HFFc6 (cell line): Measurements from ENCODE around the gene RPL28. TPM values are rescaled to one million over a fixed set of nuclear protein-coding genes. Genes with fewer than 3 reads are reported as not detected.
A peak's percentile ranks its signal among the peaks of the same experiment; 100 is the strongest.

Experiments used
- DNase-seq: peaks from one replicate; pipeline ENCODE4 v3.0.0-alpha.2; 2018
- H3K27ac Mint-ChIP-seq: 2 replicates; pipeline ENCODE4 v1.8.0; 2020; ENCODE audit warnings: mild to moderate bottlenecking, mixed read lengths
- H3K27me3 Mint-ChIP-seq: 2 replicates; pipeline ENCODE4 v1.8.0; 2021; ENCODE audit warnings: mild to moderate bottlenecking, moderate library complexity, mixed read lengths; ENCODE audit not compliant: insufficient read depth
- H3K36me3 Mint-ChIP-seq: 2 replicates; pipeline ENCODE4 v1.8.0; 2021; ENCODE audit warnings: low read depth, mixed read lengths
- H3K4me1 Mint-ChIP-seq: 2 replicates; pipeline ENCODE4 v1.8.0; 2020; ENCODE audit warnings: low read depth, mixed read lengths
- H3K4me3 Mint-ChIP-seq: 2 replicates; pipeline ENCODE4 v1.8.0; 2020; ENCODE audit warnings: mild to moderate bottlenecking, moderate library complexity, mixed read lengths
- H3K9me3 Mint-ChIP-seq: 2 replicates; pipeline ENCODE4 v1.8.0; 2020; ENCODE audit warnings: mild to moderate bottlenecking, mixed read lengths
- CTCF ChIP-seq: fragments of 200-600 bp; sonication (generic); IDR thresholded peaks from 2 replicates; pipeline ENCODE4 v1.5.0; 2021; ENCODE audit warnings: antibody characterized with exemption, mild to moderate bottlenecking
- total RNA-seq, 6 experiments: library from RNA; stranded (reverse); fragmentation: NEBNext Ultra II Directional; extraction: Animal tissue kit (Norgen Biotek cat#: 25700); gene quantifications; 2 replicates in 1 of 6; 3 replicates in 5 of 6; pipeline ENCODE4 v1.2.3, GENCODE V29; 2021

The RPL28 gene
- total RNA-seq, 6 experiments from 2014 or later: 2,082 to 2,537 (median 2,362) TPM

GRCh38 chr19:55369653-55370304 lies 16.0 kb upstream of the RPL28 start:
- Mint-ChIP-seq H3K4me1 (peaks cover 28% of the 10 kb centered on the region), H3K27me3 (no peaks in the 10 kb centered on the region; the same call in 1 of the 2 replicates), H3K4me3 (peak overlapping the region; percentile 92), H3K36me3 (peaks cover 8% of the 10 kb centered on the region; the same call in 1 of the 2 replicates), H3K27ac (peak overlapping the region; percentile 91), H3K9me3 (no peaks in the 10 kb centered on the region)
- TF ChIP-seq CTCF: no peak
- peak; percentile 84 for DNase-seq

DNA sequence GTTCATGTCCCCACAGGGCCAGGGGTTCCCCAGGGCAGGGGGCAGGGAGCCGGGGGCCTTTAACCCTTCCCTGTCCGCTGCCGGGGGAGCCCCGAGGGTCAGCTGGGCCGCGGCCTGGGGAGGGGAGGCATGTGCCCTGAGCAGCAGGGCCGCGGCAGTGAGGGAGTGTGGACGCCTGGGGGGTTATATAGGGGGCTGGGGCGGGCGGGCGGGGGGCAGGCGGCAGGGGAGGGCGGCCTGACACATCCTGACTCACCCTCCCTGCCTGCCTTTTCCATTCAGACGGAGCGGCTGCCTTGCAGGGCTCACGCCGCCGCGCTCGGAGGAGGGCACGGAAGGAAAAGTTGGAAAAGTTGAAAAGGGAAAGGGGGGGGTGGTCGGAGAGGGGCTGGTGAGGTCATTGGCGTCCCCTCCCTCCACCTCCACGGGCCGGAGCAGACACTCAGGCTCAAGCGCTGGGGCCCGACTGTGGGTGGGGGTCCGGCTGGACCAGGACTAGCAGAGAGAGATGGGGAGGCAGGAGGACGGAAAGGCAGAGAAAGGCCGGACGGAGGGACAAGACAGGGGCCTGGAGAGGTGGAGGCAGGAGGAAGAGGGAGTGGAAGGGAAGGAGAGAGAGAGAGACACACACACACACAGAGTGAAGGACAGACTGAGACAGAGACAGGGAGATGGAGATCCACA lies 15.3 kb upstream of the RPL28 start, which contains the start of gene IL11:
IL11 (minus strand) TSS at position 159 of the 684 bp plus-strand sequence; CDS start at position 6, 153 bp downstream.
- peak within 1 kb of the TSS; percentile 92 for H3K4me3 Mint-ChIP-seq
- peaks cover 28% of the 10 kb centered on the region for H3K4me1 Mint-ChIP-seq
- peak; percentile 74 for DNase-seq
- TF ChIP-seq CTCF: no peak
- no peaks in the 10 kb centered on the region; the same call in 1 of the 2 replicates for H3K27me3 Mint-ChIP-seq
- no peaks in the 10 kb centered on the region for H3K9me3 Mint-ChIP-seq
- peaks cover 8% of the 10 kb centered on the region; the same call in 1 of the 2 replicates for H3K36me3 Mint-ChIP-seq
- H3K27ac Mint-ChIP-seq: peak within 1 kb of the TSS; percentile 91

DNA sequence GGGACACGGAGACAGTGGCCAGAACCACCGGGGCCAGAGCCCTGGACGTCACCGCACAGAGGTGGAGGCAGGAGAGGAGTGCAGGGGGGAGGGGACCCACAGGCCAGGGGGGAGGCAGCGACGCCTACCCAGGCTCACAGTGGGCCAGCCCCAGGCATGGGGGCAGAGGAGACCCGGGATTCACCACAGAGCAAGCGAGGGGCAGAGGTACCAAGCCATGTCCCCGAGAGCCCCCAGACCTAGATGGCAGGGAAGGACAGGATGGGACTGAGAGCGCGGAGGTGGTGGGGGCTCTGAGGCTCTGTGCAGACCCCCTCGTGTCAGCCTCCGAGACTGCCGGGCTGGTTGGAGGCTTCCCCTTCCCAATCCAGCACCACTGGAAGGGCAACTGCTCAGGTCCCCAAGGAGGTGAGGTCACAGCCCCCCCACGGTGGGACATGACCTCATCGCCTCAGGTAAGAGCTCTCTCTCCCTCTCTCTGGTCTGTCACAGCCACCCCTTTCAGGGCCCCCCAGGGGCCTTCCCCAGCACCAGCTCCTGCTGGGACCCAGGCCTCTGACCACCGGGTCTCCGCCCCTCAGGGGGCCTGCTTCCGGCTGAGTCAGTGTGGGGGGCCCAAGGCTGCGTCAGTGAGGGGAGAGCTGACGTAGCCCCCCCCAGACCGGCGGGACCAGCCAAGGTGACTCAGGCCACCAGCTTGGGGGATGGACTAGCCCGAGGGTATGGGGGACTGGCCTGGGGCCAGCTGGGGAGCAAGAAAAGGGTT lies 13.2 kb upstream of the RPL28 start:
- no peak for TF ChIP-seq CTCF
- H3K9me3 Mint-ChIP-seq: no peaks in the 10 kb centered on the region
- H3K27me3 Mint-ChIP-seq: no peaks in the 10 kb centered on the region; the same call in 1 of the 2 replicates
- peaks cover 4% of the 10 kb centered on the region; the same call in 1 of the 2 replicates for H3K36me3 Mint-ChIP-seq
- peaks cover 28% of the 10 kb centered on the region for H3K4me1 Mint-ChIP-seq
- H3K27ac Mint-ChIP-seq: peak overlapping the region; percentile 90
- peak; percentile 63 for DNase-seq
- 0 out of 2 replicates have a peak overlapping the region, but pooled peaks have one; percentile 26 for H3K4me3 Mint-ChIP-seq

DNA sequence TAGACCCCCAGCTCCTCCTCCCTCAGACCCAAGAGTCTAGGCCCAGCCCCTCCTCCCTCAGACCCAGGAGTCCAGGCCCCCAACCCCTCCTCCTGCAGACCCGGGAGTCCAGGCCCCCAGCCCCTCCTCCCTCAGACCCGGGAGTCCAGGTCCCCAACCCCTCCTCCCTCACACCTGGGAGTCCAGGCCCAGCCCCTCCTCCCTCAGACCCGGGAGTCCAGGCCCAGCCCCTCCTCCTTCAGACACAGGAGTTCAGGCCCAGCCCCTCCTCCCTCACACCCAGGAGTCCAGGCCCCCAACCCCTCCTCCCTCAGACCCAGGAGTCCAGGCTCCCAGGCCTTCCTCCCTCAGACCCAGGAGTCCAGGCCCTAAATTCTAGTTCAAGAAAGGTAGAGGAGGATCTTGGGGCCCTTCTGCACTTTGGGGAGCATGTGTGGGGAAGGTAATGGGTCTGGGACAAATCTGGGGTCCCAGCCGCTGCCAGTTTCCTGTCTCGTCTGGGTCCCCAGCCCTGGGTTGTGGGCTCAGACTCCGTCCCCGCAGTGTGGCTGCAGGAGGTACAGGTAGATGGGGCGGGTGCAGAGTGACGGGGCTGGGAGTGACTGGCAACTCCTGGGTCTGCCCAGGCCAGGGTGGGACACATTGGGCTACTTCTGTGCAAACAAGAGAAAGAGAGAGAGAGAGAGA lies 12.3 kb upstream of the RPL28 start:
- Mint-ChIP-seq H3K27ac (peak overlapping the region; percentile 90), H3K36me3 (no peaks in the 10 kb centered on the region), H3K9me3 (no peaks in the 10 kb centered on the region), H3K4me3 (peak overlapping the region; percentile 62), H3K4me1 (peaks cover 28% of the 10 kb centered on the region), H3K27me3 (no peaks in the 10 kb centered on the region)
- no peak for DNase-seq
- no peak for TF ChIP-seq CTCF
